Measurements from ENCODE around the gene GNPDA1.
A peak's percentile ranks its signal among the peaks of the same experiment; 100 is the strongest.

The GNPDA1 gene

DNA sequence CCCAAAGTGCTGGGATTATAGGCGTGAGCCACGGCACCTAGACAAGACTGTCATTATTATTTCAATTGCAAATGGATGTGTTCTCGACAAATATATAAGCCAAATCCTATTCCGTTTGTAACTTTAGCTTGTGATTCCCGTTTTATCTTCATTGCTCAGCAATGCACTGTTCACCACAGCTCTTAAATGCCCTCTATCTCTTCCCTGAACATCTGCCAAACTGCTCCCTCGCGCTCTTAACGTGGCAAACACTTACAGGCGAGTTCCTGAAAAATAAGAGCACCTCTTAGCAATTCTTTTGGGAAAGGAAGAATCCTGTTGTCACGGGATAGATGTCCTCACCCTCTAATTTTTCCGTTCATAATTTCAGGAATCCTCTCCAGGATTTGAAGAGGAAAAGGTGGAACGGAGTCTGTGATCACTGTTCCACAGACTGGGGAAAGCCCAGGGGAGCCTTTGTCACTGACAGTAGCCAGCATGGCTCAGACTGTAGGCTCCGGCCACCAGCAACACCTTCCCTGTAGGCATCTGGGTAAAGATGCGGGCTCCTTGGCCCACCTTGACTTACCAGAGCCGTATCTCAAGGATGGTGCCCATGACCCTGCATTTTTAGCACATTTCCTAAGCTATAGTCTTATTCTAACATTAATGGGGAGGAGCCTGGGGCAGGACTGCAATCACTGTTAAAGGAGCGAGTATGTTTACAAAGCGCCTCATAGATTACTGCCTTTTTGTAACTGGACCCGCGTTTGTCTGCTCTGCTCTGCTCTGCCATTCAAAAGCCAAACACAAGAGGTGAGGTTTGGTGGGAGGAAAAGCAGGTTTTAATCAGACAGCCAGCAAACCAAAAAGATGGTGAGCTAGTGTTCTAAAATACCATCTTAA lies 20.2 kb upstream of the GNPDA1 start:
- H3K4me3 ChIP-seq (replicated peaks; ENCODE audit: low read depth, low read length) = no peak overlapping the region
- TF ChIP-seq CTCF (IDR thresholded peaks at IDR 0.05; ENCODE audit: low read length, missing control alignments) = no peak
- no peak for DNase-seq (ENCODE audit: low read depth)

DNA sequence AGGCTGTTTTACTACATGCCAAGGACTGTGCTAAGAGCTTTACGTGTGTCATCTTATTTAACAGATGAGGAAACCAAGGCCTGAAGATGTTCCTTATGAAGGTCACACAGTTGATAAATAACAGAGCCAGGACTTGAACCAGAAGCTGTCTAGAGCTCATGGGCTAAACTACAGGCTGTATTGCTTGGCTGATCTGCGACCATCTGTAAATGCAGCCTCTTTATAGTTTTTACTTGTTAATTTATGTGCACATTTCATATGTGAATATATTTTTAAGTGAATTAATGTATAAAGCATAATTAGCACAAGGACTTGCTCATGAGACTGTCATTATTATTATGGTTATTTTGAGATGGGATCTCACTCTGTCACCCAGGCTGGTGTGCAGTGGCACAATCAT lies 19.3 kb upstream of the GNPDA1 start:
- DNase-seq (ENCODE audit: low read depth) = no peak
- no peak for TF ChIP-seq CTCF (IDR thresholded peaks at IDR 0.05; ENCODE audit: low read length, missing control alignments)
- no peak overlapping the region for H3K4me3 ChIP-seq (replicated peaks; ENCODE audit: low read depth, low read length)

DNA sequence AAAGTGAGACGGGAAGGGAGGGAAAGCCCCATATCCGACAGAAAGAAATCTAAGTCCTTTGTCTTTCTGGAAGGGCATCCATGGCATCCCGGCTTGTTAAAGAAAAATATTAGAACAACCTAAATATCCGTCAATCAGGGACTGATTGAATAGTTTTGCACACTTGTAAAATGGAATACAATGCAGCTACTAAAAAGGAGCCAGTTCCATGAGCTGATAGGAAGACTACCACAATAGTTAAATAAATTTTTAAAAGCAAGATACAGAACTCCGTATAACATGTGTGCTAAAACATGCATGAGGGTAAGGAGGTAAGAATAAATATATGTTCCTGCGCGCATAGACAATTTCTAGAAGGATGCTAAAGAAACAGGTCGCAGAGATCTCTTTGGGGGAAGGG lies 12.8 kb upstream of the GNPDA1 start:
- no peak for TF ChIP-seq CTCF (IDR thresholded peaks at IDR 0.05; ENCODE audit: low read length, missing control alignments)
- peak overlapping the region; percentile 39 for H3K4me3 ChIP-seq (replicated peaks; ENCODE audit: low read depth, low read length)
- DNase-seq (ENCODE audit: low read depth) = no peak

- TF ChIP-seq CTCF (IDR thresholded peaks at IDR 0.05; ENCODE audit: low read length, missing control alignments) = no peak
- peak overlapping the region; percentile 39 for H3K4me3 ChIP-seq (replicated peaks; ENCODE audit: low read depth, low read length)
- DNase-seq (ENCODE audit: low read depth) = peak; percentile 83
These were observed 12.0 kb upstream of the GNPDA1 start for GRCh38 chr5:142024771-142025304.

- DNase-seq (ENCODE audit: low read depth) = no peak
- TF ChIP-seq CTCF (IDR thresholded peaks at IDR 0.05; ENCODE audit: low read length, missing control alignments) = no peak
- no peak overlapping the region for H3K4me3 ChIP-seq (replicated peaks; ENCODE audit: low read depth, low read length)
These were observed 11.0 kb upstream of the GNPDA1 start for GRCh38 chr5:142023836-142024235.

DNA sequence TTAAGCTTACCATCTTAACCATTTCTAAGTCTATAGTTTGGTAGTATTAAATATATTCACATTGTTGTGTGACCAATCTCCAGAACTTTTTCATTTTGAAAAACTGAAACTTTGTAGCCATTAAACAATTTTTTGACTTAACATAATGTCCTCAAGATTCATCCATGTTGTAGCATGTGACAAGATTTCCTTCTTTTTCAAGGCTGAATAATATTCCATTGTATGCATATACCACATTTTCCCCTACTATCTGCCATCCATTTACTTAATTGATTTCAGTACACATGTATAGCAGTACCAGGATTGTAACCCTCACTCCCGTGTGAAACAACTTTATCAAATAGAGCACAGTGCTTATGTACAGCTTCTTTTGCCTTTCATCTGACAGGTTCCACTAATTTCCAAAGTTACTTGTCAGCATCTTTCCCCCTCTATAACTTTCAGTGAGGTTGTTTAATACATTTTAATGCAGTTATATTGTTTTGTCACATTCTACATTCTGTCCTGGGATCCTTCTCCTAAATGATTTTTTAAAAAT lies 7.4 kb upstream of the GNPDA1 start:
- no peak for DNase-seq (ENCODE audit: low read depth)
- no peak for TF ChIP-seq CTCF (IDR thresholded peaks at IDR 0.05; ENCODE audit: low read length, missing control alignments)
- H3K4me3 ChIP-seq (replicated peaks; ENCODE audit: low read depth, low read length) = no peak overlapping the region

All from fibroblast of pulmonary artery (primary cell).